ENCODE measurements around the gene ERF.

Gene ERF

GRCh38 chr19:42275517-42275916 is 20.6 kb upstream of the ERF start:
- no peaks in the 10 kb centered on the region for H3K27me3 Mint-ChIP-seq
- no peak for DNase-seq
- H3K36me3 Mint-ChIP-seq: peaks cover 32% of the 10 kb centered on the region
- no peak overlapping the region for H3K4me3 Mint-ChIP-seq
- no peak overlapping the region for H3K27ac Mint-ChIP-seq
- CTCF ChIA-PET: no interaction called here
- H3K4me1 Mint-ChIP-seq: peaks cover 60% of the 10 kb centered on the region
- no peaks in the 10 kb centered on the region for H3K9me3 Mint-ChIP-seq

GRCh38 chr19:42275103-42275502 is 20.2 kb upstream of the ERF start:
- DNase-seq: no peak
- H3K9me3 Mint-ChIP-seq: no peaks in the 10 kb centered on the region
- peaks cover 64% of the 10 kb centered on the region for H3K4me1 Mint-ChIP-seq
- H3K27me3 Mint-ChIP-seq: no peaks in the 10 kb centered on the region
- peak overlapping the region; percentile 35 for H3K27ac Mint-ChIP-seq
- peaks cover 32% of the 10 kb centered on the region for H3K36me3 Mint-ChIP-seq
- CTCF ChIA-PET: no interaction called here
- H3K4me3 Mint-ChIP-seq: no peak overlapping the region

- CTCF ChIA-PET: no interaction called here
- no peak overlapping the region for H3K27ac Mint-ChIP-seq
- no peak overlapping the region for H3K4me3 Mint-ChIP-seq
- peaks cover 65% of the 10 kb centered on the region for H3K4me1 Mint-ChIP-seq
- H3K27me3 Mint-ChIP-seq: no peaks in the 10 kb centered on the region
- no peaks in the 10 kb centered on the region for H3K9me3 Mint-ChIP-seq
- peaks cover 31% of the 10 kb centered on the region for H3K36me3 Mint-ChIP-seq
- no peak for DNase-seq
Observed at GRCh38 chr19:42274065-42274682, 19.2 kb upstream of the ERF start.

- Mint-ChIP-seq H3K4me3 (no peak overlapping the region), H3K4me1 (peaks cover 59% of the 10 kb centered on the region), H3K36me3 (peaks cover 28% of the 10 kb centered on the region)
Observed at GRCh38 chr19:42273407-42274064, 18.6 kb upstream of the ERF start.

GRCh38 chr19:42272989-42273406 is 18.1 kb upstream of the ERF start:
- Mint-ChIP-seq H3K36me3 (peaks cover 27% of the 10 kb centered on the region), H3K9me3 (no peaks in the 10 kb centered on the region), H3K4me1 (peaks cover 56% of the 10 kb centered on the region), H3K4me3 (no peak overlapping the region), H3K27ac (peak overlapping the region; percentile 37), H3K27me3 (no peaks in the 10 kb centered on the region)
- CTCF ChIA-PET: no interaction called here
- DNase-seq: no peak

More at GRCh38 chr19:42273407-42274064, 18.6 kb upstream of the ERF start:
- CTCF ChIA-PET: no interaction called here
- DNase-seq: no peak
- Mint-ChIP-seq H3K27me3 (no peaks in the 10 kb centered on the region), H3K9me3 (no peaks in the 10 kb centered on the region), H3K27ac (no peak overlapping the region)

GRCh38 chr19:42272535-42272897 is 17.6 kb upstream of the ERF start:
- CTCF ChIA-PET: no interaction called here
- H3K4me3 Mint-ChIP-seq: no peak overlapping the region
- no peaks in the 10 kb centered on the region for H3K9me3 Mint-ChIP-seq
- H3K36me3 Mint-ChIP-seq: peaks cover 27% of the 10 kb centered on the region
- no peaks in the 10 kb centered on the region for H3K27me3 Mint-ChIP-seq
- H3K4me1 Mint-ChIP-seq: peaks cover 59% of the 10 kb centered on the region
- H3K27ac Mint-ChIP-seq: peak overlapping the region; percentile 64
- no peak for DNase-seq

GRCh38 chr19:42271861-42272534 is 17.1 kb upstream of the ERF start:
- CTCF ChIA-PET: no interaction called here
- no peak for DNase-seq
- Mint-ChIP-seq H3K27ac (no peak overlapping the region), H3K27me3 (no peaks in the 10 kb centered on the region), H3K36me3 (peaks cover 27% of the 10 kb centered on the region), H3K4me1 (peaks cover 56% of the 10 kb centered on the region), H3K4me3 (no peak overlapping the region), H3K9me3 (no peaks in the 10 kb centered on the region)

GRCh38 chr19:42271045-42271419 is 16.1 kb upstream of the ERF start:
- Mint-ChIP-seq H3K27ac (peak overlapping the region; percentile 98), H3K4me3 (no peak overlapping the region)

GRCh38 chr19:42270346-42271044 is 15.6 kb upstream of the ERF start:
- no peaks in the 10 kb centered on the region for H3K27me3 Mint-ChIP-seq
- CTCF ChIA-PET: interaction anchor here (1.0 to 2.8 kb wide), 4 partner anchors 9 to 162 kb away, joined by 3 to 34 read pairs (median 6); no protein-coding TSS in a partner anchor
- no peaks in the 10 kb centered on the region for H3K9me3 Mint-ChIP-seq
- H3K36me3 Mint-ChIP-seq: peaks cover 25% of the 10 kb centered on the region
- DNase-seq: peak; percentile 82
- peak overlapping the region; percentile 98 for H3K27ac Mint-ChIP-seq
- H3K4me1 Mint-ChIP-seq: peaks cover 43% of the 10 kb centered on the region
- no peak overlapping the region for H3K4me3 Mint-ChIP-seq

More at GRCh38 chr19:42271045-42271419, 16.1 kb upstream of the ERF start:
- CTCF ChIA-PET: interaction anchor here (1.4 to 2.8 kb wide), 3 partner anchors 8 to 163 kb away, joined by 4 to 34 read pairs (median 7); no protein-coding TSS in a partner anchor
- Mint-ChIP-seq H3K36me3 (peaks cover 25% of the 10 kb centered on the region), H3K27me3 (no peaks in the 10 kb centered on the region), H3K9me3 (no peaks in the 10 kb centered on the region), H3K4me1 (peaks cover 47% of the 10 kb centered on the region)
- DNase-seq: no peak

GRCh38 chr19:42269478-42270345 is 14.8 kb upstream of the ERF start:
- H3K9me3 Mint-ChIP-seq: no peaks in the 10 kb centered on the region
- no peak overlapping the region for H3K4me3 Mint-ChIP-seq
- CTCF ChIA-PET: interaction anchor here (1.0 to 2.8 kb wide), 4 partner anchors 10 to 161 kb away, joined by 3 to 34 read pairs (median 6); no protein-coding TSS in a partner anchor

GRCh38 chr19:42268704-42269477 is 14.0 kb upstream of the ERF start, which contains the start of gene CIC:
TSS of gene CIC (plus strand) at chr19:42269252. CDS start at chr19:42271784, 2,532 bp downstream.
- Mint-ChIP-seq H3K4me1 (peaks cover 31% of the 10 kb centered on the region), H3K36me3 (peaks cover 15% of the 10 kb centered on the region), H3K27ac (peak within 1 kb of the TSS; percentile 98), H3K4me3 (no peak within 1 kb of the TSS), H3K27me3 (no peaks in the 10 kb centered on the region), H3K9me3 (no peaks in the 10 kb centered on the region)
- peak; percentile 99 for DNase-seq
- CTCF ChIA-PET: interaction anchor here (2.1 to 2.8 kb wide), 2 partner anchors 10 to 160 kb away, joined by 4 to 34 read pairs; no protein-coding TSS in a partner anchor

More at GRCh38 chr19:42269478-42270345, 14.8 kb upstream of the ERF start:
- H3K27ac Mint-ChIP-seq: peak overlapping the region; percentile 98
- H3K36me3 Mint-ChIP-seq: peaks cover 20% of the 10 kb centered on the region
- peaks cover 35% of the 10 kb centered on the region for H3K4me1 Mint-ChIP-seq
- H3K27me3 Mint-ChIP-seq: no peaks in the 10 kb centered on the region
- no peak for DNase-seq

- H3K27ac Mint-ChIP-seq: no peak overlapping the region
- no peak overlapping the region for H3K4me3 Mint-ChIP-seq
- CTCF ChIA-PET: interaction anchor here (0.6 kb wide), 1 partner anchor 88 kb away, joined by 3 read pairs; no protein-coding TSS in a partner anchor
- DNase-seq: peak; percentile 99
- H3K9me3 Mint-ChIP-seq: no peaks in the 10 kb centered on the region
- H3K27me3 Mint-ChIP-seq: no peaks in the 10 kb centered on the region
- H3K36me3 Mint-ChIP-seq: peaks cover 11% of the 10 kb centered on the region
- peaks cover 31% of the 10 kb centered on the region for H3K4me1 Mint-ChIP-seq
Observed at GRCh38 chr19:42268142-42268703, 13.3 kb upstream of the ERF start.
